Caco-2 (cell line): ENCODE measurements around the gene SPRED2. TPM values are rescaled to one million over a fixed set of nuclear protein-coding genes. Genes with fewer than 3 reads are reported as not detected.

ENCODE experiments used
- BruUV-seq: library from RNA; stranded (reverse); fragments of 400-500 nt; replicated peaks from 2 replicates; lab custom pipeline; 2021; lab: Mats Ljungman, UMichigan
- CTCF ChIA-PET: fragments of 300-600 bp; sonication (Branson Sonifier 250); formaldehyde crosslinking; loops from one replicate; lab custom pipeline; 2022; ENCODE audit warnings: antibody characterized with exemption; lab: Charles Lee
- POLR2A ChIA-PET: fragments of 300-600 bp; sonication (Branson Sonifier 250); formaldehyde crosslinking; loops from one replicate; lab custom pipeline; 2022; ENCODE audit warnings: antibody characterized with exemption; lab: Charles Lee
- DNase-seq, 2 experiments: peaks; one replicate each; pipeline versions ENCODE4 v3.0.0 to v3.0.0-alpha.2; 2020 to 2022
- H3K27me3 ChIP-seq: replicated peaks from 2 replicates; pipeline ENCODE4 v1.6.0; 2011; ENCODE audit warnings: low read length; ENCODE audit not compliant: control insufficient read depth, insufficient read depth
- H3K36me3 ChIP-seq: 2 replicates; pipeline ENCODE4 v1.5.1; 2011; ENCODE audit warnings: low read length; ENCODE audit not compliant: control insufficient read depth, insufficient read depth
- H3K4me1 ChIP-seq: fragments of 250-450 bp; sonication (Bioruptor Pico); 2 replicates; pipeline ENCODE4 v1.5.1; 2020; ENCODE audit warnings: mild to moderate bottlenecking
- H3K4me3 ChIP-seq: 2 replicates; pipeline ENCODE4 v1.5.1; 2011; ENCODE audit warnings: low read depth, mild to moderate bottlenecking, control low read depth, low read length
- H3K9me3 ChIP-seq: fragments of 250-450 bp; sonication (Bioruptor Pico); 2 replicates; pipeline ENCODE4 v1.5.1; 2020; ENCODE audit warnings: mild to moderate bottlenecking, moderate library complexity
- H3K27ac Mint-ChIP-seq: one replicate; pipeline ENCODE4 v1.8.0; 2022; ENCODE audit warnings: mixed read lengths; ENCODE audit not compliant: unreplicated experiment
- H3K27me3 Mint-ChIP-seq: one replicate; pipeline ENCODE4 v1.8.0; 2022; ENCODE audit warnings: mixed read lengths; ENCODE audit not compliant: insufficient read depth, unreplicated experiment
- H3K36me3 Mint-ChIP-seq: one replicate; pipeline ENCODE4 v1.8.0; 2022; ENCODE audit warnings: mild to moderate bottlenecking, mixed read lengths; ENCODE audit not compliant: insufficient read depth, unreplicated experiment
- H3K4me1 Mint-ChIP-seq: one replicate; pipeline ENCODE4 v1.8.0; 2022; ENCODE audit warnings: low read depth, mixed read lengths; ENCODE audit not compliant: unreplicated experiment
- H3K4me3 Mint-ChIP-seq: one replicate; pipeline ENCODE4 v1.8.0; 2022; ENCODE audit warnings: mild to moderate bottlenecking, moderate library complexity, mixed read lengths; ENCODE audit not compliant: unreplicated experiment
- H3K9me3 Mint-ChIP-seq: one replicate; pipeline ENCODE4 v1.8.0; 2022; ENCODE audit warnings: mixed read lengths; ENCODE audit not compliant: unreplicated experiment
- intact Hi-C: fragments of 100-400 bp; cut with micrococcal nuclease; formaldehyde crosslinking; loops from one replicate; pipeline ENCODE4 v1.10.0; 2022; ENCODE audit not compliant: unreplicated experiment
- total RNA-seq: library from RNA; stranded (reverse); gene quantifications from 2 replicates; pipeline ENCODE4 v1.2.3, GENCODE V29; 2022
- TF ChIP-seq, protein P1 (sequence below), 2 experiments: fragments of 200-600 bp in 1 of 2; IDR thresholded peaks; 1 replicate in 1 of 2; 2 replicates in 1 of 2; pipeline versions ENCODE4 v1.5.1 to v1.8.0; 2011 to 2022; ENCODE audit warnings: antibody characterized with exemption in 1 of 2, control low read depth in 1 of 2, inconsistent platforms in 1 of 2, low read depth in 1 of 2, low read length in 1 of 2, mild to moderate bottlenecking in 1 of 2, moderate library complexity in 1 of 2; ENCODE audit not compliant: insufficient read depth in 1 of 2, severe bottlenecking in 1 of 2, unreplicated experiment in 1 of 2

Gene SPRED2
- total RNA-seq, 1 experiment from 2014 or later: 49.9 TPM

DNA sequence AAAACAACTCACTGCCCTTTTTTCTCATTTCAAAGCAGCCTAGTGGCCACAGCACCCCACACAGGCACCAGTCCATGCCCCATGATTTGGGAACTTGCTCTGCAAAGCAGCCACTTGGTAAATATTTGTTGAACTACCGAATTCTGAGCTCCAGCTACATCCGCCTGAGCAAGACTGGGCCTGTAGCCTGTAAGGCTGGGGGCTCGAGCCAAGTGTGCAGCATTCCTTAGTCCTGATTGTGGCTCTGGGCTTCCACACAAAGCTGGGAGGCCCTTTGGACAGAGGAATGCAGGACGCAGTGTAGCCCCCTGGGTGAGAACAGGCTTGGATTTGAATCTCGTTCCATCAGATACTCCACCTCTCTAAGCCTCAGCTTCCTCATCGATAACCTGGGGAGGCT lies 116.3 kb downstream of the SPRED2 start:
- no peaks in the 10 kb centered on the region for H3K9me3 Mint-ChIP-seq
- DNase-seq: peak; percentile 50 to 63
- Histone ChIP-seq H3K27me3 (no peaks in the 10 kb centered on the region), H3K9me3 (no peaks in the 10 kb centered on the region), H3K36me3 (peaks cover 5% of the 10 kb centered on the region), H3K4me1 (peaks cover 28% of the 10 kb centered on the region), H3K4me3 (no peak overlapping the region)
- H3K36me3 Mint-ChIP-seq: peaks cover 59% of the 10 kb centered on the region
- intact Hi-C loops: loop anchor here (5.0 kb wide), 1 partner anchor 49 kb away; no protein-coding TSS in a partner anchor
- peaks cover 16% of the 10 kb centered on the region for H3K4me1 Mint-ChIP-seq
- H3K27ac Mint-ChIP-seq: peak overlapping the region; percentile 66
- no TSS peak for BruUV-seq
- TF ChIP-seq, protein P1, sequence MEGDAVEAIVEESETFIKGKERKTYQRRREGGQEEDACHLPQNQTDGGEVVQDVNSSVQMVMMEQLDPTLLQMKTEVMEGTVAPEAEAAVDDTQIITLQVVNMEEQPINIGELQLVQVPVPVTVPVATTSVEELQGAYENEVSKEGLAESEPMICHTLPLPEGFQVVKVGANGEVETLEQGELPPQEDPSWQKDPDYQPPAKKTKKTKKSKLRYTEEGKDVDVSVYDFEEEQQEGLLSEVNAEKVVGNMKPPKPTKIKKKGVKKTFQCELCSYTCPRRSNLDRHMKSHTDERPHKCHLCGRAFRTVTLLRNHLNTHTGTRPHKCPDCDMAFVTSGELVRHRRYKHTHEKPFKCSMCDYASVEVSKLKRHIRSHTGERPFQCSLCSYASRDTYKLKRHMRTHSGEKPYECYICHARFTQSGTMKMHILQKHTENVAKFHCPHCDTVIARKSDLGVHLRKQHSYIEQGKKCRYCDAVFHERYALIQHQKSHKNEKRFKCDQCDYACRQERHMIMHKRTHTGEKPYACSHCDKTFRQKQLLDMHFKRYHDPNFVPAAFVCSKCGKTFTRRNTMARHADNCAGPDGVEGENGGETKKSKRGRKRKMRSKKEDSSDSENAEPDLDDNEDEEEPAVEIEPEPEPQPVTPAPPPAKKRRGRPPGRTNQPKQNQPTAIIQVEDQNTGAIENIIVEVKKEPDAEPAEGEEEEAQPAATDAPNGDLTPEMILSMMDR (IDR thresholded peaks at IDR 0.05; ENCODE audit: insufficient read depth in 1 of 2, low read depth in 1 of 2, low read length in 1 of 2, severe bottlenecking in 1 of 2, unreplicated experiment in 1 of 2): no peak
- no peaks in the 10 kb centered on the region for H3K27me3 Mint-ChIP-seq
- POLR2A ChIA-PET: no interaction called here
- CTCF ChIA-PET: interaction anchor here (0.6 to 0.9 kb wide), 3 partner anchors 15 to 89 kb away, joined by 3 to 8 read pairs (median 3); partner anchors contain the start of gene ACTR2
- H3K4me3 Mint-ChIP-seq: no peak overlapping the region

DNA sequence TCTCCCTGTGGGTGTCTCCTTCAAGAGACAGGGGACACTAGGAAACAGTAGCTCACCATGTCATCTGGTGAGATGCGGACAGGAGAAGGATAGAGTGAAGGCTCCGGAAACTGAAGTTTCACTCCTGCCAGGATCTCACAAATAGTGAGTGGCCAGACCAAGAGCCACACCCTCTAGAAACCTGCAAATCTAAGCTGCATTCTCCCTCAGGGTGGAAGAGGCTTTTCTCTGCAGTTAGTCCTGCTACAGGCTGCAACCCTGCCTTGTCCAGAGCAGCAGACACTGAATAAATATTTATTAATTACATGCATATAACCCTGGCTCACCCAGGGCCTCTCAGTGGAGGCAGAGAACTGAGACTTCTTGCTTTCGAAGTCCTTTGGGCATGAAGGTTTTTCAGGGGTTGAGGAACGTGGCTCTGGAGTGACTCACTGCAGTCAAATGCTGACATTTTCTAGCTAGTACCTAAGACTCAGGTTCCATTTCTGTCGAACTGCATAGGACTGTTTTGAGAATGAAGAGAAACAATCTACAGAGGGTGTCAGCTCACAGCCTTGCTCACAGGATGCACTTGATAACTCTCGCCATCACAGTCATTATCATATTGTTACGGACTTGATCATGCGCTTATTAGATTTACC lies 117.5 kb downstream of the SPRED2 start:
- intact Hi-C loops: loop anchor here (5.0 kb wide), 1 partner anchor 48 kb away; no protein-coding TSS in a partner anchor
- Histone ChIP-seq H3K9me3 (no peaks in the 10 kb centered on the region), H3K4me3 (no peak overlapping the region), H3K36me3 (peaks cover 5% of the 10 kb centered on the region), H3K4me1 (peaks cover 20% of the 10 kb centered on the region), H3K27me3 (no peaks in the 10 kb centered on the region)
- TF ChIP-seq, protein P1 (IDR thresholded peaks at IDR 0.05; ENCODE audit: insufficient read depth in 1 of 2, low read depth in 1 of 2, low read length in 1 of 2, severe bottlenecking in 1 of 2, unreplicated experiment in 1 of 2): no peak
- ChIA-PET POLR2A (no interaction called here), CTCF (interaction anchor here (0.6 kb wide), 2 partner anchors 8 to 87 kb away, joined by 3 to 7 read pairs; partner anchors contain the start of gene ACTR2)
- Mint-ChIP-seq H3K36me3 (peaks cover 57% of the 10 kb centered on the region), H3K27ac (no peak overlapping the region), H3K27me3 (no peaks in the 10 kb centered on the region), H3K9me3 (no peaks in the 10 kb centered on the region), H3K4me3 (no peak overlapping the region), H3K4me1 (peaks cover 14% of the 10 kb centered on the region)
- DNase-seq: no peak
- BruUV-seq: no TSS peak

DNA sequence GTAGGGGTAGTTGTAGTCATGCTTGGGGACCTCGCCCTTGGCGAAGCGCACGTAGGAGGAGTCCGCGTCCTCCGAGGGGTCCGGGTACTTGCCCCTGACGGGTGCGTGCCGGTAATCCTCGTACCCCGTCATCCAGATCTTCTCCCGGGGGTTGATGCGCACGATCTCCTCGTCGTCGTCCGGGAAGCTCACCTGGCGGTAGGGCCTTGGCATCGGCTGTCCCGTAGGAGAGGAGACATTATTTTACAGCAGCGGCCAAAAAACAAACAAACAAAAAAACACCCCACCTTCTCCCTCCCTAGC lies 118.5 kb downstream of the SPRED2 start:
- Histone ChIP-seq H3K27me3 (no peaks in the 10 kb centered on the region), H3K36me3 (peaks cover 7% of the 10 kb centered on the region), H3K4me1 (peaks cover 14% of the 10 kb centered on the region), H3K9me3 (no peaks in the 10 kb centered on the region), H3K4me3 (no peak overlapping the region)
- peaks cover 65% of the 10 kb centered on the region for H3K36me3 Mint-ChIP-seq
- CTCF ChIA-PET: no interaction called here
- peaks cover 21% of the 10 kb centered on the region for H3K4me1 Mint-ChIP-seq
- intact Hi-C loops: no loop called here
- no peak for DNase-seq
- H3K27ac Mint-ChIP-seq: no peak overlapping the region
- TF ChIP-seq, protein P1 (IDR thresholded peaks at IDR 0.05; ENCODE audit: insufficient read depth in 1 of 2, low read depth in 1 of 2, low read length in 1 of 2, severe bottlenecking in 1 of 2, unreplicated experiment in 1 of 2): no peak
- POLR2A ChIA-PET: no interaction called here
- no peaks in the 10 kb centered on the region for H3K27me3 Mint-ChIP-seq
- BruUV-seq: no TSS peak
- H3K4me3 Mint-ChIP-seq: no peak overlapping the region
- no peaks in the 10 kb centered on the region for H3K9me3 Mint-ChIP-seq
